Measurements from ENCODE around the gene NOA1.
"Not testable (repeated sequence)": the region's sequence is repeated elsewhere in the genome, so short reads cannot be mapped to it uniquely, and the experiment has no call there.

Gene NOA1

GRCh38 chr4:56927196-56927595 lies 50.2 kb downstream of the NOA1 start:
- H3K4me1 ChIP-seq (ENCODE audit: control insufficient read depth in 2 of 2, insufficient read depth in 2 of 2, low read length in 2 of 2): no peaks in the 10 kb centered on the region
- H3K4me3 ChIP-seq (ENCODE audit: low read length in 2 of 2): no peak overlapping the region
- H3K36me3 ChIP-seq (ENCODE audit: control insufficient read depth in 2 of 2, insufficient read depth in 2 of 2, low read length in 2 of 2): peaks cover 22 to 34% of the 10 kb centered on the region in 2 donors
- H3K27ac ChIP-seq (ENCODE audit: low read depth in 2 of 2, low read length in 2 of 2): no peak overlapping the region
- H3K9me3 ChIP-seq (ENCODE audit: control insufficient read depth in 2 of 2, low read length in 2 of 2): no peaks in the 10 kb centered on the region
- no peak overlapping the region for H3K9ac ChIP-seq (ENCODE audit: low read depth in 1 of 2, low read length in 2 of 2)
- no peaks in the 10 kb centered on the region for H3K27me3 ChIP-seq (ENCODE audit: control insufficient read depth in 2 of 2, insufficient read depth in 2 of 2, low read length in 2 of 2)

- peaks cover 7 to 18% of the 10 kb centered on the region in 2 donors for H3K36me3 ChIP-seq (ENCODE audit: control insufficient read depth in 2 of 2, insufficient read depth in 2 of 2, low read length in 2 of 2)
- H3K27ac ChIP-seq (ENCODE audit: low read depth in 2 of 2, low read length in 2 of 2): not testable (repeated sequence)
- peaks cover 9 to 10% of the 10 kb centered on the region in 2 donors for H3K4me1 ChIP-seq (ENCODE audit: control insufficient read depth in 2 of 2, insufficient read depth in 2 of 2, low read length in 2 of 2)
Measured at GRCh38 chr4:56914977-56915376, 62.4 kb downstream of the NOA1 start.

GRCh38 chr4:56914336-56914735 lies 63.1 kb downstream of the NOA1 start:
- Histone ChIP-seq H3K36me3 (ENCODE audit: control insufficient read depth in 2 of 2, insufficient read depth in 2 of 2, low read length in 2 of 2) (peaks cover 2 to 17% of the 10 kb centered on the region in 2 donors), H3K9me3 (ENCODE audit: control insufficient read depth in 2 of 2, low read length in 2 of 2) (no peaks in the 10 kb centered on the region), H3K27me3 (ENCODE audit: control insufficient read depth in 2 of 2, insufficient read depth in 2 of 2, low read length in 2 of 2) (no peaks in the 10 kb centered on the region), H3K27ac (ENCODE audit: low read depth in 2 of 2, low read length in 2 of 2) (no peak overlapping the region), H3K4me3 (ENCODE audit: low read length in 2 of 2) (no peak overlapping the region), H3K4me1 (ENCODE audit: control insufficient read depth in 2 of 2, insufficient read depth in 2 of 2, low read length in 2 of 2) (peaks cover 14% of the 10 kb centered on the region in 2 donors), H3K9ac (ENCODE audit: low read depth in 1 of 2, low read length in 2 of 2) (no peak overlapping the region)

More at GRCh38 chr4:56914977-56915376, 62.4 kb downstream of the NOA1 start:
- not testable (repeated sequence) for H3K9ac ChIP-seq (ENCODE audit: low read depth in 1 of 2, low read length in 2 of 2); H3K9me3 ChIP-seq (ENCODE audit: control insufficient read depth in 2 of 2, low read length in 2 of 2); H3K4me3 ChIP-seq (ENCODE audit: low read length in 2 of 2); H3K27me3 ChIP-seq (ENCODE audit: control insufficient read depth in 2 of 2, insufficient read depth in 2 of 2, low read length in 2 of 2)

All from mucosa of rectum (tissue), 2 donors.